Activated T-cell treated with anti-CD3 and anti-CD28 coated beads, Interleukin-2, amount 50 U/mL, for 72 hours (primary cell): ENCODE data around the gene ULK4. TPM values are rescaled to one million over a fixed set of nuclear protein-coding genes. Genes with fewer than 3 reads are reported as not detected.

Source experiments
- ATAC-seq, 2 donors: fragments of 150-1000 bp; cut with Tn5 transposase; replicated peaks in 1 of 2; 2 replicates each; pipeline ENCODE4 v1.10.0; 2021; ENCODE audit warnings: moderate library complexity in 2 of 2, mild to moderate bottlenecking in 1 of 2
- DNase-seq, 2 donors: peaks; one replicate each; pipeline ENCODE4 v3.0.0; 2021 to 2022; ENCODE audit warnings: mixed read lengths in 1 of 2
- H3K27ac Mint-ChIP-seq: one replicate; pipeline ENCODE4 v1.8.0; 2022; ENCODE audit warnings: mild to moderate bottlenecking, moderate library complexity, mixed read lengths
- H3K27me3 Mint-ChIP-seq: one replicate; pipeline ENCODE4 v1.8.0; 2022; ENCODE audit warnings: low read depth, mixed read lengths
- H3K36me3 Mint-ChIP-seq, 2 donors: one replicate each; pipeline ENCODE4 v1.8.0; 2022; ENCODE audit warnings: mixed read lengths in 2 of 2, mild to moderate bottlenecking in 1 of 2; ENCODE audit not compliant: insufficient read depth in 2 of 2
- H3K4me1 Mint-ChIP-seq: one replicate; pipeline ENCODE4 v1.8.0; 2022; ENCODE audit warnings: low read depth, mixed read lengths
- H3K4me3 Mint-ChIP-seq, 2 donors: one replicate each; pipeline ENCODE4 v1.8.0; 2022; ENCODE audit warnings: mild to moderate bottlenecking in 2 of 2, mixed read lengths in 2 of 2, moderate library complexity in 2 of 2
- H3K9me3 Mint-ChIP-seq, 2 donors: one replicate each; pipeline ENCODE4 v1.8.0; 2022; ENCODE audit warnings: mixed read lengths in 2 of 2
- total RNA-seq, 2 donors: library from RNA; stranded (reverse); gene quantifications; one replicate each; pipeline ENCODE4 v1.2.3, GENCODE V29; 2022

Gene ULK4
- total RNA-seq, 2 donors from 2014 or later: 8.0 to 11.1 TPM

DNA sequence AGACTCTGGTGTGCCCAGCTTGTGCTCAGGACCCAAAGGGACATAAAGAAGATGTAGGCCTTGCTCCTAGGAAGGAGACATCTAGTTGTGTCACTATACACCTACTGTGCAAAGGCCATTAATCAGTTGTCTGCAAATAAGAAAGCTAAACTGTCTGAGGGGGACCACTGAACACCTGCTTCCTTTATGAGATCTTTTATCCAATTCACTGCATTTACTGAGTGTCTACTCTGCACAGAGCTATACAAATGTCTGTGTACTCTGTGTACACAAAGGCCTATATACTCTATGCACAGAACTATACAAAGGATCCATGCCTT, 637.8 kb downstream of the ULK4 start:
- H3K9me3 Mint-ChIP-seq: no peaks in the 10 kb centered on the region
- DNase-seq: no peak
- no peak overlapping the region for H3K27ac Mint-ChIP-seq
- H3K27me3 Mint-ChIP-seq: no peaks in the 10 kb centered on the region
- ATAC-seq: no peak
- no peaks in the 10 kb centered on the region for H3K36me3 Mint-ChIP-seq
- no peaks in the 10 kb centered on the region for H3K4me1 Mint-ChIP-seq
- no peak overlapping the region for H3K4me3 Mint-ChIP-seq

DNA sequence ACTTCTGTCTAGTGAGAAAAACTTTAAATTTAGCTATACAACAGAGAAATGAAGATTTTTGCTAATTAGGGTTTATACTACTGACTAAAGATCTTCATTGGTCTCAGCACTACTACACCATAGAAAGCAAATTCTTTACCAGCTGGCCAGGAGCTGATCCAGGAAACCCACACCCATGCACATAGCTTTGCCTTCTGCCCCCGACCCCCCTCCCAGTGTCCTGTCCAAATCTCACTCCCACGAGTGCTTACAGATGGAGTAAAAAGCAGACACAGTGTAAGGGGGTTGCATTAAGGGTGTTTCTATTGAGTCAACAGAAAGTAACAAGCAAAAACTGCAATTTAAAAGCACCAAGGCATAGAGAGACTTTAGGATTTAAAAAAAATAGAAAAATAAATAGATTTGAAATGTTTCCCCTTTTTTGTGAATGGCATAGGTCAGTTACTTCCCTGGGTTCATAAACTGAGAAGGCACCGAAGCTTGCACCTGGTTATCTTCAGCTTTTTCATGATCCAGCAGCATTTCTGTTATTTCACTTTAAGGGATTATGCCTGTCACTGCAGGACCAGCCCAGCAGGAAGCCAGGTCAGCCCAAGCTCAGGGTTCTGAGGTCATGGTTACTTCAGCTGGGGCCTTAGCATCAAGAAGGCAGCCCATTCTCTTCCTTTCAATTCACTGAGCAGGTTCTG, 638.3 kb downstream of the ULK4 start:
- H3K9me3 Mint-ChIP-seq: no peaks in the 10 kb centered on the region
- H3K4me1 Mint-ChIP-seq: no peaks in the 10 kb centered on the region
- DNase-seq: no peak
- H3K27ac Mint-ChIP-seq: no peak overlapping the region
- no peaks in the 10 kb centered on the region for H3K27me3 Mint-ChIP-seq
- H3K4me3 Mint-ChIP-seq: no peak overlapping the region
- H3K36me3 Mint-ChIP-seq: no peaks in the 10 kb centered on the region
- ATAC-seq: no peak

- no peaks in the 10 kb centered on the region for H3K27me3 Mint-ChIP-seq
- no peak for ATAC-seq
These were observed 640.3 kb downstream of the ULK4 start for GRCh38 chr3:41321642-41321980.

DNA sequence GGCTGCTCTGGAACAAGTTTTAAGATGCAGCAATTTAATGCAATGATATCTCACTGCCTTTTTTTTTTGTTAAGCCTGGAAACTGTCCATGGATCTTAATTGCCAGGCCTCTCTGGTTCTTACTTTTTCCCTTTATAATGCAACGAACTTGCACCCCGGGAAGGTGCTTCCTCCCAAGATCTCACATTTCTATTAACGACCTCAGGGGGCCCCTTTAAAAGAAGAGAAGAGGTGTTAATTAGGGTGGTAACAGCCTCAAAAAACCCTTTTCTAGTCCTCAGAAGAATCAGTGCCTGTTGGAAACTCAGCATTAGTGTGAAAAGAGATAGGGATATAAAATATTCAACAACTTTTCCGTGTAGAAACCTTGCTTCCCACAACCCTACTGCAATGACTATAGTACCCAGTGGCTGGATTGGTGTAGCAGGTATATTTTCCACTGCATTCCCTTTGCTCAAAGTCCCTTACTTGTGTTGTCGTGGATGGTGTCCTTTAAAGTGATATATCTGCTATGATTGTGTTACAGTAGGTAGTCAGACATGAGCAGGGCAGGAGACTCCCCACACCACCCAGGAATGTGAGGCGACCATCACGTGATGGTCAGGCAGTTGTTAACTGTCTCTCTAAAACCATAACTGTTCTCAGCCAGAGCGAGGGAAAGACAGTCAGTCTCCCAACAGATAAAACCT, 640.8 kb downstream of the ULK4 start:
- H3K36me3 Mint-ChIP-seq: no peaks in the 10 kb centered on the region
- no peaks in the 10 kb centered on the region for H3K27me3 Mint-ChIP-seq
- H3K9me3 Mint-ChIP-seq: no peaks in the 10 kb centered on the region
- no peak for DNase-seq
- ATAC-seq: no peak
- H3K4me1 Mint-ChIP-seq: no peaks in the 10 kb centered on the region
- H3K4me3 Mint-ChIP-seq: no peak overlapping the region
- no peak overlapping the region for H3K27ac Mint-ChIP-seq

More at GRCh38 chr3:41321642-41321980, 640.3 kb downstream of the ULK4 start:
- Mint-ChIP-seq H3K9me3 (no peaks in the 10 kb centered on the region), H3K27ac (no peak overlapping the region), H3K36me3 (no peaks in the 10 kb centered on the region), H3K4me1 (no peaks in the 10 kb centered on the region), H3K4me3 (no peak overlapping the region)
- no peak for DNase-seq

DNA sequence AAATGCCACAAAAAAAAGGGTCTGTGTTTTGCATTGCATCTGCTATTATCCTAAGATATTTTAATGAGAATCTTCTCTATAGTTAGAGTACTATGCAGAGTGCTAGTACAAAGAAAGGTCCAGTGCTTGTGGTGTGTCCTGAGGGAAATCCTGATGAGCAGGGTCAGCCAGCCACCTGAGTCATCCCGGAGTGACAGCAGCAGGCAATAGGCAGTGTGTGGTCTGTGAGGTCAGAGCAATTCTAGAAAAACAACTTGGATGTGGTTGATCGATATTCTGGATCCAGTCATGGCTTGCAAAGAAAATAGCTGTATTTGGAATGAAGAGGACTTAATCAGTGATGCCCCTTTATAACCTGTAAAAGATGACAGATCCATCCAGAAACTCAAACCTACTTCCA, 643.4 kb downstream of the ULK4 start:
- H3K4me1 Mint-ChIP-seq: no peaks in the 10 kb centered on the region
- no peak overlapping the region for H3K27ac Mint-ChIP-seq
- DNase-seq (no peak), ATAC-seq (no peak)
- no peaks in the 10 kb centered on the region for H3K36me3 Mint-ChIP-seq
- no peaks in the 10 kb centered on the region for H3K27me3 Mint-ChIP-seq
- H3K9me3 Mint-ChIP-seq: no peaks in the 10 kb centered on the region
- no peak overlapping the region for H3K4me3 Mint-ChIP-seq

DNA sequence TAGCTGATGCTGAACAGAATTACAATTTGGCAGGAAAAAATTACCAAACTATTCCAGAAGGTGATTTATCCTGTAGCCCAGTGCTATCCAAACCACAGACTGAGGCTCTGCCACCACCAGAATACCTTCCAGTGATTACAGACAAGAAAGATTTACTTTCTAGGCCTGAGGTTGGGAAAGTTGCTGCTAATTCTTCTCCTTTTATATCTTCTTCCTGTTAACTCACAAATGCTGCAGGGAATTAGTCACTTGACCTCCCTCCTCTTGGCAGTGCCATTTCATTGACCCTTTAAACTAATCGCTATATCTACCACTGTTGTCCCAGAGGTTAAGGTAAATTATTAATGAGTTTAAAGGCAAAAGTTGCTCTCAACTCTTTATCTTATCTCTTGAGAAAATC, 644.2 kb downstream of the ULK4 start:
- Mint-ChIP-seq H3K4me1 (no peaks in the 10 kb centered on the region), H3K9me3 (no peaks in the 10 kb centered on the region), H3K27me3 (no peaks in the 10 kb centered on the region), H3K27ac (no peak overlapping the region), H3K36me3 (no peaks in the 10 kb centered on the region), H3K4me3 (no peak overlapping the region)
- no peak for ATAC-seq
- no peak for DNase-seq

- Mint-ChIP-seq H3K9me3 (no peaks in the 10 kb centered on the region), H3K36me3 (no peaks in the 10 kb centered on the region), H3K27me3 (no peaks in the 10 kb centered on the region), H3K27ac (no peak overlapping the region), H3K4me3 (no peak overlapping the region), H3K4me1 (no peaks in the 10 kb centered on the region)
- DNase-seq: no peak
- no peak for ATAC-seq
These were observed 644.6 kb downstream of the ULK4 start for GRCh38 chr3:41317298-41317697.

DNA sequence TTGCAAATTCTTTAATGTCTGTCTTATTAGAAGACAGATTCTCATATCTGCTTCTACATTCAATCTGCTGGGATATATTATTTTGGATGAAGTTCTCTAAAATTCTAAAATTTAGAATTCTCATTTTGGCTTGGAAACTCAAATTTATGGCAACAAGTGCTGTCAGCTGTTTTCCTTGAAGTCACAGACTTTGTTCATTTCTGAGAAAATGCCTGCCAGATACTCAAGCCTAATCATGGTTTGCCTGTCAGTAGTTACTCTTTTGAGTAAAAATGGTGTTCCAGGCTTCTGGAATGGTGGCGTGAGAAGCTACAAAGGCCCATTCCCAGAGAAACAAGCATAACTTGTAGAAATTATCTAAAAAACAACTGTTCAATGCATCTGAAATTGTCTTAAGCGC, 646.8 kb downstream of the ULK4 start:
- Mint-ChIP-seq H3K36me3 (no peaks in the 10 kb centered on the region), H3K4me1 (no peaks in the 10 kb centered on the region)
- no peak for ATAC-seq

GRCh38 chr3:41308119-41308518, 653.8 kb downstream of the ULK4 start:
- no peaks in the 10 kb centered on the region for H3K27me3 Mint-ChIP-seq
- H3K27ac Mint-ChIP-seq: no peak overlapping the region
- ATAC-seq: no peak
- DNase-seq: no peak
- no peaks in the 10 kb centered on the region for H3K9me3 Mint-ChIP-seq
- no peaks in the 10 kb centered on the region for H3K36me3 Mint-ChIP-seq
- no peak overlapping the region for H3K4me3 Mint-ChIP-seq
- no peaks in the 10 kb centered on the region for H3K4me1 Mint-ChIP-seq

More for the DNA sequence above, 646.8 kb downstream of the ULK4 start:
- H3K9me3 Mint-ChIP-seq: no peaks in the 10 kb centered on the region
- H3K27ac Mint-ChIP-seq: no peak overlapping the region
- no peaks in the 10 kb centered on the region for H3K27me3 Mint-ChIP-seq
- H3K4me3 Mint-ChIP-seq: no peak overlapping the region
- DNase-seq: no peak

- Mint-ChIP-seq H3K9me3 (no peaks in the 10 kb centered on the region), H3K36me3 (no peaks in the 10 kb centered on the region), H3K4me1 (no peaks in the 10 kb centered on the region), H3K27me3 (no peaks in the 10 kb centered on the region), H3K4me3 (no peak overlapping the region), H3K27ac (no peak overlapping the region)
- no peak for ATAC-seq
- DNase-seq: no peak
These were observed 654.8 kb downstream of the ULK4 start for GRCh38 chr3:41307065-41307464.

GRCh38 chr3:41304593-41304992, 657.3 kb downstream of the ULK4 start:
- Mint-ChIP-seq H3K4me3 (no peak overlapping the region), H3K9me3 (no peaks in the 10 kb centered on the region), H3K4me1 (no peaks in the 10 kb centered on the region), H3K27me3 (no peaks in the 10 kb centered on the region), H3K36me3 (no peaks in the 10 kb centered on the region), H3K27ac (no peak overlapping the region)
- DNase-seq: no peak
- no peak for ATAC-seq

DNA sequence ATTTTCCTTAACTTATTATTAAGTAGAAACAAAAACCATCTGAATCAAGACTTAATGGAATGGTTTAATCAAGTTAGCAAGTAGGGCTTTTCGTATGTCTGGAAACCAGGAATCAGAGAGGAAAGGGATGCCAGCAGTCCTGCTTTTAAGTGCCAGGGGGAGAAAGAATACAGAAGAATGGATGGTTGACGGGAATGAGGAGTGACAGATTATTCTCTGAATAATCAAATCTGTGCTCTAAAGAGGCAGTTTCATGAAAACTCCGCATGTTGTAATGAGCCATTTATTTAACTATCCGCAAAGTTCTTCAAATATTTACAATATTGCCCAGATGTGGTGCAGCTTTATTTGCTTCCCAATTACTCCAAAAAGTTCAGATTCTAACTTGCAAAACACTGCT, 659.6 kb downstream of the ULK4 start:
- Mint-ChIP-seq H3K27ac (no peak overlapping the region), H3K27me3 (no peaks in the 10 kb centered on the region)
- no peak for DNase-seq

GRCh38 chr3:41301548-41301947, 660.4 kb downstream of the ULK4 start:
- DNase-seq (no peak), ATAC-seq (no peak)
- Mint-ChIP-seq H3K4me3 (no peak overlapping the region), H3K4me1 (no peaks in the 10 kb centered on the region), H3K9me3 (no peaks in the 10 kb centered on the region), H3K27ac (no peak overlapping the region), H3K36me3 (no peaks in the 10 kb centered on the region), H3K27me3 (no peaks in the 10 kb centered on the region)

More for the DNA sequence above, 659.6 kb downstream of the ULK4 start:
- Mint-ChIP-seq H3K36me3 (no peaks in the 10 kb centered on the region), H3K9me3 (no peaks in the 10 kb centered on the region), H3K4me1 (no peaks in the 10 kb centered on the region), H3K4me3 (no peak overlapping the region)
- no peak for ATAC-seq

GRCh38 chr3:41299036-41299435, 662.9 kb downstream of the ULK4 start:
- Mint-ChIP-seq H3K36me3 (no peaks in the 10 kb centered on the region), H3K27ac (no peak overlapping the region), H3K4me1 (no peaks in the 10 kb centered on the region), H3K27me3 (no peaks in the 10 kb centered on the region), H3K4me3 (no peak overlapping the region), H3K9me3 (no peaks in the 10 kb centered on the region)
- DNase-seq (no peak), ATAC-seq (no peak)
